GM12878 (cell line): ENCODE results near the gene DIAPH1. TPM values are rescaled to one million over a fixed set of nuclear protein-coding genes. Genes with fewer than 3 reads are reported as not detected.

Experiments used
- CBX3 ChIP-seq: fragments of 200-600 bp; sonication (generic); IDR thresholded peaks from 2 replicates; pipeline ENCODE4 v1.6.1; 2016; ENCODE audit warnings: low read depth, borderline replicate concordance
- CREB1 ChIP-seq: IDR thresholded peaks from 2 replicates; pipeline ENCODE4 v1.6.1; 2012; ENCODE audit warnings: low read depth, mild to moderate bottlenecking, inconsistent platforms
- FOXK2 ChIP-seq: fragments of 450-650 bp; IDR thresholded peaks from 2 replicates; pipeline ENCODE4 v1.6.1; 2017; ENCODE audit warnings: mild to moderate bottlenecking, moderate library complexity
- HSF1 ChIP-seq: fragments of 150-350 bp; IDR thresholded peaks from 2 replicates; pipeline ENCODE4 v1.6.1; 2014; ENCODE audit warnings: mild to moderate bottlenecking, low read depth, low read length
- IKZF1 ChIP-seq: fragments of 450-650 bp; conservative IDR thresholded peaks from 2 replicates; pipeline ENCODE4 v1.6.1; 2017; ENCODE audit warnings: antibody characterized with exemption, mild to moderate bottlenecking
- JUND ChIP-seq: IDR thresholded peaks from 2 replicates; pipeline ENCODE4 v1.6.1; 2012; ENCODE audit warnings: low read depth, mild to moderate bottlenecking, low read length, improper control_type of control experiment, moderate library complexity
- LARP7 ChIP-seq: fragments of 450-650 bp; IDR thresholded peaks from 2 replicates; pipeline ENCODE4 v1.6.1; 2017; ENCODE audit warnings: mild to moderate bottlenecking
- MEF2B ChIP-seq: fragments of 450-650 bp; IDR thresholded peaks from 2 replicates; pipeline ENCODE4 v1.6.1; 2018; ENCODE audit warnings: mild to moderate bottlenecking, moderate library complexity; ENCODE audit not compliant: partially characterized antibody, poor library complexity, severe bottlenecking
- MTA2 ChIP-seq: fragments of 450-650 bp; IDR thresholded peaks from 2 replicates; pipeline ENCODE4 v1.6.1; 2016; ENCODE audit warnings: low read depth, mild to moderate bottlenecking, moderate library complexity
- MYB ChIP-seq: fragments of 150-350 bp; IDR thresholded peaks from 2 replicates; pipeline ENCODE4 v1.6.1; 2014; ENCODE audit warnings: mild to moderate bottlenecking, low read depth, low read length, borderline replicate concordance
- NFYA ChIP-seq: IDR thresholded peaks from 2 replicates; pipeline ENCODE4 v1.6.1; 2011; ENCODE audit warnings: low read depth, mild to moderate bottlenecking, low read length, improper control_type of control experiment, borderline replicate concordance
- NR2F1 ChIP-seq: fragments of 450-650 bp; conservative IDR thresholded peaks from 2 replicates; pipeline ENCODE4 v1.6.1; 2017; ENCODE audit warnings: mild to moderate bottlenecking
- PRDM15 ChIP-seq: fragments of 450-650 bp; formaldehyde crosslinking; IDR thresholded peaks from 2 replicates; pipeline ENCODE4 v1.4.0; 2020; ENCODE audit warnings: mild to moderate bottlenecking, moderate library complexity
- RAD51 ChIP-seq: fragments of 450-650 bp; IDR thresholded peaks from 2 replicates; pipeline ENCODE4 v1.6.1; 2016; ENCODE audit warnings: moderate library complexity, mild to moderate bottlenecking, inconsistent platforms
- REST ChIP-seq: IDR thresholded peaks from 2 replicates; pipeline ENCODE4 v1.6.1; 2012; ENCODE audit warnings: mild to moderate bottlenecking, low read depth, low read length
- SREBF1 ChIP-seq: IDR thresholded peaks from 2 replicates; pipeline ENCODE4 v1.6.1; 2012; ENCODE audit warnings: mild to moderate bottlenecking, low read length
- USF2 ChIP-seq: IDR thresholded peaks from 2 replicates; pipeline ENCODE4 v1.6.1; 2011; ENCODE audit warnings: low read depth, low read length, improper control_type of control experiment, borderline replicate concordance
- YBX1 ChIP-seq: fragments of 450-650 bp; IDR thresholded peaks from 2 replicates; pipeline ENCODE4 v1.6.1; 2016; ENCODE audit warnings: antibody characterized with exemption
- ZBED1 ChIP-seq: IDR thresholded peaks from 2 replicates; pipeline ENCODE4 v1.6.1; 2016; ENCODE audit warnings: borderline replicate concordance
- ZNF622 ChIP-seq: fragments of 450-650 bp; IDR thresholded peaks from 2 replicates; pipeline ENCODE4 v1.6.1; 2017; ENCODE audit warnings: mild to moderate bottlenecking, inconsistent platforms
- polyA plus RNA-seq, 11 experiments: library from polyadenylated mRNA; depleted of rRNA in 4 of 11; unstranded in 6 of 11; stranded (reverse) in 5 of 11; fragments of >200 nt; fragmentation: Nextera tagmentation in 4 of 11; fragmentation: Illumina TruSeq in 1 of 11; extraction: Ambion mirVana in 4 of 11; extraction: Trizol in 1 of 11; gene quantifications; 1 replicate in 1 of 11; 2 replicates in 10 of 11; pipeline versions ENCODE4 v1.2.1 to v1.2.3, GENCODE V29; 2011 to 2016; ENCODE audit warnings: inconsistent platforms in 2 of 11, missing spikeins in 2 of 11, low read depth in 1 of 11
- total RNA-seq, 4 experiments: library from RNA; depleted of rRNA in 3 of 4; stranded (reverse); fragments of >200 nt in 3 of 4; fragmentation: Illumina TruSeq in 1 of 4; extraction: Trizol in 1 of 4; gene quantifications; 2 replicates each; pipeline versions ENCODE4 v1.2.1 to v1.2.3, GENCODE V29; 2013 to 2021

The DIAPH1 gene
- total and polyA plus RNA-seq, 10 of the 15 experiments (the other 5 are each of a cell fraction or from before 2014, with no cell fraction given) = 37.8 to 168 (median 59.0) TPM

DNA sequence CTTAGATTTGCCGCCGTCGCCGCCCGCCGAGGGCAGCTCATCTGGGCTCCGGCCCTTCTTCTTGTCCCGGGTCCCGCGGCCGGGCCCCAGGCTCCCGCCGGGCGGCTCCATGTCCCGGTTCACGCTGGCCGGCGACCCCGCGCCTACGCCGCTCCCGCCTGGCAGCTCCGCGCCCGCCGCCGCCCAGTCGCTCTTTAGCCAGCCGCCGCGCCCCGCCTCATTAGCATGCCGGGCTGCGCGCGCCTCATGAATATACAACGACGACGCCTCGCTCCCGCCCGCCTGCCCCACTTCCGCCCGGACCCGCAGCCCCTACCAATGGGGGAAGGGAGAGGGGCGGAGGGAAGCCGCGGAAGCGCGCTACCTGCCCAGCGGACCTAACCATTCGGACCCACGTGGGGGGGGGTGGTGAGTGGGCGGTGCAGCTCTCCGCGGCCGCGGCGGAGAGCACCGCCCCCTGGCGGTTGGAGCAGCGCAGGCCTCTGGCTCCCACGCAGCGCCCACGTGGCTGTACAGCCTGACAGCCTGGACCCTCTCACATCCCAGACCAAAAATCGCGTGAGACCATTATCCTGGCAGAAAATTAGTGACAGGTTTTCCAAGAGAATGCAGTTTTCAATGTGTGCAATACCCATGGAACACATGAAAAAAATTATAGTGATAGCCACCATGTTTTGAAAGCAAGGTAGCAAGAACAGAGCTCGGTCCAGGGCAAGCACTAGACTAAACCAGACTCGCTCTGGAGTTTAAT lies at the start of gene DIAPH1 (continued):
- no peak for TF ChIP-seq PRDM15 (CRISPR knock-in tag)
- TF ChIP-seq CREB1 = peak; percentile 85
- TF ChIP-seq ZBED1 = no peak
- no peak for TF ChIP-seq ZNF622
- TF ChIP-seq USF2 = peak; percentile 75
- peak; percentile 94 for TF ChIP-seq FOXK2
- TF ChIP-seq MEF2B = no peak
- no peak for TF ChIP-seq CBX3
- TF ChIP-seq YBX1 = no peak
- TF ChIP-seq IKZF1 = peak; percentile 89
- peak; percentile 92 for TF ChIP-seq LARP7
- TF ChIP-seq REST = no peak
- peak; percentile 39; the same call in 1 of the 2 replicates for TF ChIP-seq HSF1
- TF ChIP-seq NR2F1 = peak; percentile 85
- TF ChIP-seq JUND = peak; percentile 97
- peak; percentile 93 for TF ChIP-seq SREBF1
- no peak for TF ChIP-seq MTA2
- TF ChIP-seq RAD51 = peak; percentile 81
- no peak for TF ChIP-seq NFYA
- TF ChIP-seq MYB = no peak
